Activated T-cell treated with anti-CD3 and anti-CD28 coated beads for 24 hours (primary cell): ENCODE measurements around the gene NEDD4L.
"Not testable (repeated sequence)": the region's sequence is repeated elsewhere in the genome, so short reads cannot be mapped to it uniquely, and the experiment has no call there.

Experiments
- DNase-seq: peaks from one replicate; pipeline ENCODE4 v3.0.0-alpha.2; 2020; ENCODE audit warnings: low read depth

Gene NEDD4L

DNA sequence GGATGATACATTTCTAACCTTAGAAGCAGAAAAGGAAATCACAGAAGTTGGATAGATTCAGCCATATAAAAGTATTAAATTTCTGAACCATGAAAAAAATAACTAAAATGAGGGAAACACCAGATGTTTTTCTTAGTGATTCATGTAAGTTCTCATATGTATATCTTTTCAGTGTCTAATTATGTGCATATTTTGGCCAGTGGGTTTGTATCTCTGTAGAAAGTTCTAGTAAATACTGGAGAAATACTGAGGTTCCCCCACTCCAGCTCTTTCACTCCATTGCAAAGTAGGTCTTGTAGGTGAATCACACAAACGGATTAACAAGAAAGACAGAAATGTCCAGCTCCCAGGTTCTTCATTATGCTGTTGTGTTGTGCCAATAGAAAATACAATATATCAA lies 222.3 kb downstream of the NEDD4L start:
- no peak for DNase-seq

DNA sequence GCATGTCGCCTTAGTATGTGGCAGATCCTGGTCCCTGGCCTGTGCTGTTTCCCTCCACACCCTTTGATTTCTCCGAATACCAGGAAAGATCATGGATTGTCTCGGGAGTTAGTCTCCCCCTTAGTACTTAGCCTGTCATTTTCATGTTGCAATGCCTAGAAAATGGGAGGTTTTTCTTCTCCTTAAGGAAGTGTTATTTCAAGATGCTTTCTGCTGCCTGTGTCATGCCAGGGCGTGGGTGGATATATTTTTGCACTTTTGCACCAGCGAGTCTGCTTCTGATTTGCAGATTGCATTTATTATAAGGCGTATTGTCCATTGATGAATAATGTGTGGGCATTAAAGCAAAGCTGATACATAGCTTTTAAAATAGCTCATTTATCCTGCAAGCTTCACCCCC lies 223.5 kb downstream of the NEDD4L start:
- DNase-seq: no peak

DNA sequence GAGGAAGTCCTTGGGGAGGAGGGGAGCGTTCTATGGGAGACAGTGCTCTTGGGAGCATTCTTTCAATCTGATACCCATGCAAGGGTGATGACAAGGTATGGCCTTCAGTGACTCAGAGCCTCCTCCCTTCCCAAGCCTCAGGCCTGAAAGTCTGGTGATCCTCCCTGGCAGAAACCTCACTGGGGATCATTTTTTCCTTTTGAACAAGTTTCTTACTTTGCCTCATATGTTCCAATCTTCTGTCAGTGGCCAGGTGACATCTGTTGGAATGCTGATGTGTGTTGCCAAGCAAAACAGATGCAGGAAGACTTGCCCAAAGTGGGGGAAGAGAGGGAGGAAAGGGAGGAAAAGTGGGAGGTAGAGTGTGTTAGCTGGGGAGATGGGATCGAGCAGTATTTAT lies 224.8 kb downstream of the NEDD4L start:
- DNase-seq: no peak

DNA sequence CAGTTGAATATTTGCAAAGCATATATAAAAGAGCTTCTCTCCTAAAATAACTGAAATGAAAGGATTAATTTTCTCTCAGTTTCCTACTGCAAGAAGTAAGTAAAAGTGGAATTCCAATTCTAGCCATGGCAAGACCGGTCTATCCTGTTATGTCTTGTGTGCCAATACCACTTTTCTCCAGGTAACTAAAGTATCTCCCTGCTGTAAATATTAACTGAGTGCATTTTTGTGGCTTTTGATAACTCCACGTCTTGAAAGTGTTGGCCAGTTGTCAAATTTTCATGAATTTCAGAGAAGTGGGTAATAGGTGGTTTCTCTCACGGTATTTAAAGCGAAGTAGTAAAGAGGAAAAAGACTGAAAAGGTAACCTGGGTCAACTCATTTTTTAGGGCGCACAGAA lies 225.9 kb downstream of the NEDD4L start:
- no peak for DNase-seq

DNA sequence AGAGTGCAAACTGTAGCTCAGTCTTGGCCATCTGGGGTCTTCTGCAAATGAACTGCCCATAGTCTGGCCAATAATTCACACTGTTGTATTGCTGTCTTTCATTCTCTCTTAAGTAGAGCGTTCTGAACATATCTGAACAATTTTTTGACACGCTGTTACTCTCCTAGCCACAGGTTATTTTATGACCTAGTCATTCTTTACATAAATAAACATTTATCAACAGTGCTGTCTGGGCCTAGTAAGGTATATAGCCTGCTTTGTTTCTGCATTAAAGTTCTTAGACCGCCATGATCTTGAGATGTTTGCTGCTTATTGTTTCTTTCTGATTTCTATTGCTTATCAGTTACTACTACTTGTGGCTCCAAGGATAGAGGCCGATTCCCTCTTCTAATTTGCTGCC lies 226.4 kb downstream of the NEDD4L start:
- no peak for DNase-seq

DNA sequence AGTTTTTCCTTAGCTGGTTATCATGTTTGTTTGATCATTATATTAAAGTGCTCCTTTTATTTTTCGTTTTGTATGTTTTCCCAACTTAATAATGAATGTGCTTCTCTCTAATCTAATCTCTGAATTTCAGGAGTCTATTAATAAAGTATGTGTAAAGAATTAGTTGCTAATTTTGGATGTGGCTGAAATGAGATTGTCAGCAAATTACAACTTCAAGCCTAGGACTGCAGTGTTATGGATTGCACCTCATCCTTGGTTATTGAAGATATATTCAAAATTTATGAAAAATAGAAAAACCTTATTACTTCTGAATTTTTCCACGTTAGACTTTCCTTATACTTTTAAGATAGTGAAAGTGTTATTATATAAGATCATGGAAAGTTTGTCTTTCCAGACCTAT lies 227.7 kb downstream of the NEDD4L start:
- DNase-seq: no peak

DNA sequence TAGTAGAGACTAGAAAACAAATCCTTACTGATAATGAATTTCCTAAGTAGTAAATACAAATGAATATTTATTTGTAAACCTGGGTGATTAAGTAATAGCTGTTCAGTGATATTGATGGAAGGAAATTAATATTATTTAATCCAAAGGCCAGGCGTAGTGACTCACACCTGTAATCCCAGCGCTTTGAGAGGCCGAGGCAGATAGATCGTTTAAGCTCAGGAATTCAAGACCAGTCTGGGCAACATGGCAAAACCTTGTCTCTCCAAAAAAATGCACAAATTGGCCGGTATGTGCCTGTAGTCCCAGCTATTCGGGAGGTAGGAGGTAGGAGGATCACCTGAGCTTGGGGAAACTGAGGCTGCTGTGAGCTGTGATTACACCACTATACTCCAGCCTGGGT lies 228.2 kb downstream of the NEDD4L start:
- no peak for DNase-seq

DNA sequence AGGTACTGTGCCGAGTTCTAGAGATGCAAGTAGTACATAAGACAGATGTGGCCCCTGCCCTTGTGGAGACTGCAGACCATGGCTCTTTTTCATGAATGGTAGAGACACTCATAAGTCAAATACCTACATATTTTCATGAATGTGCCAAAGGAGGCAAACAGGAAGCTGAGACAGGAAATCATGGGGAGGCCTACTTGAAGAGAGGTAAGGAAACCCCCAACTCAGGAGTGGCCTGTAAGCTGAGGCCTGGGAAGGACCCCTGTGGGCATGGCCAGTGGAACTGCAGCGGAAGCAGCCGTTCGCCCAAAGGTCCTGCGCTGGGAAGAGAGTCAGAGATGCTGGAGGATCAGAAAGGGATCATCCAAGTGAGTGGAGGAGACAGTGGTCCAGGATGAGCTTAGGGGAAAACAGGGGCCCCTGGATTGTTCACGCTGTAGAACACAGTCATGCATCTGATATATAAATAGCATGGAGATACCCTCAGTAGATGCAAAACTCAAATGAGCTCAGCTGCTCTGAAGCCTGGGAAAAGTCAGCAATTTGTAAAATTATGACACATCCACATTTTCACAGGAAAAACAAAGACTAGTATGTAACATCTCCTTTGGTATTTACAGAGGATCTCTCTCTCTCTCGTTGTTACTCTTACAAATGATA lies 228.9 kb downstream of the NEDD4L start:
- no peak for DNase-seq

DNA sequence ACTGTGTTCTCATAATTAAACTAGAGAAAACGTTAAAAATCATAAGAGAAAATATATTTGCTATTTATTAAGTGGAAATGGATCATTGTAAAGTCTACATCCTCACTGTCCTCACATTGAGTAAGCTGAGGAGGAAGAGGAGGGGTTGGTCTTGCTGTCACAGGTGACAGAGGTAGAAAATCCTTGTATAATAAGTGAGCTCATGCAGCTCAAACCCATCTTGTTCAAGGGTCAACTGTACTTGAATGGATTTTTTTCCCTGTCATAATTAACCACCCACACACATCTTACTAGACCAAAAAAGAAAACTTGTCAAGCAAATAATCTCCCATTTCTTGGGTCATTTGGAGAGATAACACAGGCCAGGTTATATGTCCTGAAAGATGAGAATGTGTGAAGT lies 231.2 kb downstream of the NEDD4L start:
- no peak for DNase-seq

DNA sequence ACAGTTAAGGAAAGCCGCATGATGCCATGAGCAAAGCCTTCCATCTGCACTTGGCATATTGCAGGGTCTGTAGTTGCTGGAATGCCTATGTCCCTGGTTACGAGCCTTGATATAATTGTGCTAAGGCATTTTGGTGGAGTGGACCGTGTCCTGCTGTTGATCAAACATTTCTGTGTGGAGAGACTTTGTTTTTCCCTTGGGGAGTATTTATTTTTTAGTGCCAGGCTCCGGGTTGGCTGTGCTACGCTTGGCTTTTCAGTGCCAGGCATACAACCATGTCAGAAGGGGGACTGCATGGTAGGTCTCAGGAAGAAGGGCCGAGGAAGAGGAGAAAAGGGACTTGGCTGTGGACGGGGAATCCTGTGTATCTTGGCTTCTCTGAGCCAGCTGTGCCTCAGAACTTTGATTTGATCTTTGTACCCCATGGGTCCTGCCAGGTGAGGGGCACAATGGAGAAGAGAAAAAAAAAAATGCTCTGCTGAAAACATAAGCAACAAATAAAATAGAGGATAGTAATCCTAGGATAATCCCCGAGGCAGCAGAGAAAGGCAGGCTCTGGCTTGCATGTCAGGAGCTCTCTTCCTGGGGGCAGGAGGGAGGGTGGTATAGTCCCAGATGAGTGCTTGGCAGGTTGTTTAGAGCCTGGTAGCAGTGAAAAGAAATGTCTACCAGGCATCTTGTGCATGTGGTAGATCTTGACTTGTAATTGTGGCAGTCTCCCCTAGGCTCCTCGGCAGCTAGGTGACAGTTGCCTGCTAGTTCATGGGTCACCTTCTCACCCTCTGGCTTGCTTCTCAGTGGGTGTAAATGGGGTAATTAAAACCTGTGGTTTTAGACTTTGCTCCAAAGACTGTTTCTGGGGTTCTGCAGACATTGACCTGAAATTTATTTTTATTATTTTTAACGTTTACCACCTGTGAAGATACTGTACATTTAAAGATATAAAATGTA lies 233.0 kb downstream of the NEDD4L start:
- DNase-seq: no peak

DNA sequence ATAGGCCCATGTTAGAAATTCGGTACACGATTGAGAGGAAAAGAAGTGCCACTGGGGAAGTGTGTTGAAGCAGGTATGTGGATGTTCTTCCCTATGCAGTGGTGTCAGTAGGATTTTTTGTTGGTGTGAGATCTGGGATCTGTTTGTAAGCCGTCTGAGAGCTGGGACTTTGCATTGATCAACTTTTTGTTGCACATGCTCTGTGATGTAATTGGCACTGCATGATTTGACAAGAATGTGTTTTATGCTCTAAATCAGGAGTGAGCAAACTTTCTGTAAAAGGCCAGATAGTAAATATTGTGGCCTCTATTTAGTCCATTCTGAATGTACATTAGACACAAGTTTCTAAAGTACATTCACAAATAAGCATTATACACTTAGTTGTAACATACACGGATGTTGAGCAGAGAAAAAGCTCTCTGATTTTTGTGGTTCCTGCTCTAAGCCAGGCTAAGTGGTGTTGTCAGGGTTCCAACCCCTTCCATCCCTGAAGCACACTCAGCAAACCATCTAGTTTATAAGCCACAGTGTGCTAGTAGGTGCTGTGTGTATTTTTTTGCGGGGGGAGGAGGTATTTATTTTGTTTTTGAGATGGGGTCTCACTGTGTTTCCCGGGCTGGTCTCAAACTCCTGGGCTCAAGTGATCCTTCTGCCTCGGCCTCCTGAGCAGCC lies 235.6 kb downstream of the NEDD4L start:
- no peak for DNase-seq

DNA sequence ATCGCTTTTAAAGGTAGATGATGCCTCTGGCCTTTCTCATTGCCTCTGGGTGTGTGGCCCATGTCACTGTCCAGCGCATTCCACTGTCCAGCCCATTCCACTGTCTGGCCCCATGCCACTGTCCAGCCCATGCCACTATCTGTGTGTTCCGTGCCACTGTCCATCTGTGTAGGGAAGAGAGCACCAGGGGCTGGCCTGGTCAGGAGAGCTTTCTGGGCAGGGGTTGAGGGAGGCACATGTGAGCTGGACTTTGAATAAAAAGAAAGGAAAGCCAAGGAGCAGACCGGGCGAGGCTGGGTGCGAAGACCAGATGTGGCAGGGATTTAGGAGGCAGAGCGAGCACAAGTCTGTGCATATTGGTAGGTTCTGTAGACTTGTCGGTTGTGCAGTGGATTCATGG lies 236.2 kb downstream of the NEDD4L start:
- DNase-seq: no peak

DNA sequence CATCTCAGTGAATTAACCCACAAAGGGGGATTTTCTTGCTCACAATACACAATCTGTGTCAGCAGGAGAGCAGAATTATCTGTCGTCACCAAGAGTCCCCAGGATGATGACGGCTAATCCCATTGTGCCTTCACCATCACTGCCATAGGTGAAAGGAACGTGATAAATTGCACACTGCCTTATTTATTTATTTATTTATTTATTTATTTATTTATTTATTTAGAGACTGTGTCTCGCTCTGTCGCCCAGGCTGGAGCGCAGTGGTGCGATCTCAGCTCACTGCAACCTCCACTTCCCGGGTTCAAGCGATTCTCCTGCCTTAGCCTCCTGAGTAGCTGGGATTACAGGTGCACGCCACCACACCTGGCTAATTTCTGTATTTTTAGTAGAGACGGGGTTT lies 238.8 kb downstream of the NEDD4L start:
- DNase-seq: not testable (repeated sequence)

DNA sequence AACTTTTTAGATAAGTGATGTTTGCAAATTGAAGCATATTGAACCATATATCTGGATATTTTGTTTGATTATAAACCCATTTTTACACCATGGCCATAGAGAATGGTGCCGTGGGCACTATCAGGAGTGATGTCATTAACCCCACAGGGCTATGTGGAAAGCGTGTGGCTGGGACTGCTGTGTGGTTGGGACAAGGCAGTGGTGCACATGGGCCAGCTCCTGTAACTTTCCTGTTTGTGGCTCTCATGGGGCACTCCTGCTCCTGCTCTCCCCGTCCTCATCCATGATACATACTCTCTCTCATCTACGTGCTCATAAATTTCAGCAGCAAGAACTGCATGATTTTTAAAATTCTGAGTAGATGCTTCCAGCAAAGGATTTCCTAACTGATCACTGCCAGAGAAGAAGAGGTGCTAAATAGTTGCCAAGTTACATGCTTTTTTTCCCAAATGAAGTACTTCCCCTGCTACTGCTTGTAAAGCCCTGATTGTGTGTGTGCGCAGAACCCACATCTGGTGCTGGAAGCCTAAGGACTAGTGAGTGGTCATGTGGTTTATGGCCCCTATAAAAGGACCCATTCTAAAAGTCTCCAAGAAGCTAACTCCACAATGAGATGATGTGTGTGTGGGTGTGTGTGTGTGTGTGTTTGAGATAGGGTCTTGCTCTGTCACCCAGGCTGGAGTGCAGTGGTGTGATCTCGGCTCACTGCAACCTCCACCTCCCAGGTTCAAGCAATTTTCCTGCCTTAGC lies 240.8 kb downstream of the NEDD4L start:
- DNase-seq: no peak

DNA sequence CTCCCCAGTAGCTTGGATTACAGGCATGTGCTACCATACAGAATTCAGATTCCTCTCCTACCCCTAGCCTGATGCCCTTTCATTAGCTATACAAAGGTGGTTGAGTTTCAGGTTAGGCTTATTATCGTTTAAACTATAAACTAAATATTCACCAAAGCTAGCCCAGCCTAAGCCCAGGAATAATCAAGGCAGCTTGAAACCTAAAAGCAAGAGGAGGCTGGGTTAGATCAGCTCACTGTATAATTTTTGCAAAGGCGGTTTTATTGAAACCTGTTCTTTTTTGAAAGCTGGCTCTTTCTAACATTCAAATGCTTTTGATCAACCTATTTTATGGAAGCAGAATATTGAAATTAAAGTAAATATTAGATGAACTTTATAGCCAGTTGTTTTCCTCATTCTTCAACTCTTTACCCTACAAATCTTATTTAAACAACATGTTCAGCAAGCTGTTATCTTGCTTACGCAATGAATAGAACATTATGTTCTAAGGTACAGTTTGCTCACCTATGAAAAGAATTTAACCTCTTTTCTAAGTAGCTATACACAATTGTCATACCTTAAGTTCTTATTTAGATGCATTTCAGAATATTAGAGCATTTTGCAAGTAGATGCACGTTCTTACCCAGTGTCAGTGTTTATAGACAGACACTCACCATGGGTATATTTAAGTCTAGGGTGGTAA lies 241.6 kb downstream of the NEDD4L start:
- no peak for DNase-seq

DNA sequence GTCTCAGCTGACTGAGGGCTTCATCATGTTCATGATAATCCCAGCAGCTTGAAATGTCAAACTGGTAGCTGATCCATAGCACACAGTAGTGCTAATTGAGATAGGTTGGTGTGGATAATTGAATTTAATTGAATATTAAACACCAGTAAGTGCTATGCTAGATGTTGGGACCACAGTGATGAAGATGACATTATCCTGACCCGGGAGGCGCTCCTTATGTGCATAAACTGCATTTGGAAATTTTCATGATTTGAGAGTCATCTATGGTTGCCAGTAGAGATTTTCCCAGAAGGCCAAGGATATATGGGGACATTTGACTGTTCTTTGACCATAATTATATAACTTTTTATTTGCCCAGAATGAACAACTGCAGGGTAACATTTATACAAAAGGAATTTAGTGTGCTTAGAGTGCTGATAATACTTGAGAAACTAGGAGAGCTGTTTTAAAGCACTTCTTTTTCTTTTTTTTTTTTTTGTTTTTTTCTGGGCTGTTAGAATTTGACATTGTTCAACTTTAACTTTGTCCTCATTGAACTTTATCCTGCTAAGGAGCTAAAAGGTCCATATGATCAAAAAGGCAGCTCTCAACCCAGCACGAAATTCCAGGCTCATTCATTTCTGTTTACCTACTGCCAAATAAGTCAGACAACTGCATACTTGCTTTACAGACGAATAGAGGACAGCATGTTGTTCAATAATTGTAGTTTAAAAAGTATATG lies 242.8 kb downstream of the NEDD4L start:
- DNase-seq: no peak

DNA sequence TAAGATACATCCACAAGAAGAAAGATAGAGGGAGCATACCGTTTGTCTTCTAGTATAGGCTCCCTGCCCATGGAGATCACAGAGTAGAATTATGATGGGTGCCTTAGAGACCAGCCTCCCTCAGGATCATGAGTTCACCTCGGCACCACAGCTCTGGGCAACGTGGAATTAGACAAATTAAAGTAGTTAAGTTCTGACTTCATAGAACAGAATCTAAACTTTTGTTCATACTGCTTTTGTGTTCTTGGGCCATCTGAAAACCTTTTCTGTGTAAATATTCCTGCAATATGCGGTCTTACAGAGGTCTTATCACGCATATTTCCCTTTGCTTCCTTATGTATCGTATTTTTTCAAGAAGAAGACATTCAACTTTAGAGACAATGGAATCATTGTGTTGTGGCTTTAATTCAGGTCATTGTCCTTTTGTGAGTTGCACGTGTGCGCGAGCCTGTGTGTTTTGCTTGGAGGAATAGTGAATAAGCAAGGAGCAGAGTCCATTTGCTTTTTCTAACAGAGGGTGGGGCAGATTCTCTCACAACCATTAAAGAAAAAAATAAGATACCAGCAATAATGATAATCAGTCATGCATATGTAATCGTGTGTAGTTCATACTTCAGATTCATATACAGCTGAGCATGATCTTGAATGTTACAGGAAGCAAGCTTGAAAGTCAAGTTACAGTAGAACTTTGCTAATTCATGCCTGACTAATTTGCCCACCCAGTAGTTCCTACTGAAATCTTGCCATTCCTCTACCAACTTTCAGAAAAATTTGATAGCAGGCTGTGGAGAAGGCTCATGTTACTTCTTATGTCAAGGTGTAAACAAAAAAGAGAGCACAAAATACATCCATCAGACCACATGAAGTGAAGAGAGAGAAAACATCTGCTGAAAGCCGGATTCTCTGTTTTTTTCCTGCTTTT lies 243.6 kb downstream of the NEDD4L start:
- no peak for DNase-seq

DNA sequence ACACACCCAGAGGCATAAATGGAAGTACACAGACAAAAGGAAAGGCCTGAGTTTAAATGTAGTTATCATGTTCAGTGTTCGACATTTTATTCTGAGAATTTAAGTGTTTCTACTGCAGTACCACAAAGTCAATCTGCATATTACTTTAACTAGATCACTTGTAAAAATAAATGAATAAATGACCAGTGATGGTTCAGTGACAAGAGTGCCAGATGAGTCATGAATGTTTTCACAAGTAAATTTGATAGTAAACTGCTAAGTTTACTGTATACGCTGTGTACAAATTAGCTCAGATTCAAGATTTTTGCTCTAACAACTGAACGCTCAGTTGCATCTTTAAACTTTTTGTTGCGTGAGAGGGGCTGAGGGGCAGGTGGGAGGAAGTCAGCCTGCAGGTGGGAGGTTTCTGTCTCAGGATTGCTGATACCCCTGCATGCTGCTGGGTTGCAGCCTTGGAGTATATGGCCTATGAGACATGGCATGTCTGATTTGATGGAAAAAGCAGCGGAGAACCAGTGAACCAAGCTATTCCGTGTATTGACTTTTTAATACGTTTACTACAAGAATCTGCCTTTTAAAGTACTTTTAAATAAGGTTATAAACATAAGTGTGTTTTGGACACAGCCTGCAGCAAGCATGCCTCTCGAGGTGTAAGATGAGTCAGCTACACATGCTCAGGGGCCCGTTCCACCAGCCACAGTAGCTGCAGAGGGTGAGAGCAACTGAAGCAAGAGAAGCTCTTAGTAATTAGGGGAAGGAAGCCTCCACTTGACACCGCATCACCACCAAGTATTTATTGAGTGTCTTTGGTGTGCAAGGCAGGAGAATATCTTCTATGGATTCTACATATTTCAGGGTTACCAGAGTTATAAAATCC lies 245.1 kb downstream of the NEDD4L start:
- no peak for DNase-seq
